ENCODE data around the gene PARP14. TPM values are rescaled to one million over a fixed set of nuclear protein-coding genes. Genes with fewer than 3 reads are reported as not detected.

The PARP14 gene
- total RNA-seq, 1 experiment from 2014 or later: 17.4 TPM

DNA sequence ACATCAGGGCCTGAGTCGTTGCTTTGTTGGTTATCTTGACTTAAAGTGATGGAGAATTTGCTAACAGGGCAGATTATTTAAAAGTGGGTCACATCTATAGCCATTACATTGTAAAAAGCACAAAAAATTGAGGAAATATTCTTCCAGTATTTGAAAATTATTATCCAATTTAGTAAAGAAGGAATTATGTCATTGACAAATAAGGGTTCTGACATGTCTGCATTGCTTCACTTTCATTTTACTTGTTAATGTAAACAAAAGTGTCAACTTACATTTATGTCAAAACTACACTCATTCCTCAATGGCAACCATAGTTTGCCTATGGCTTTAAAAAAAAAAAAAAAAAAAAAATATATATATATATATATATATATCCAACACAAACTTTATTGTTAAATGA is 3.4 kb upstream of the PARP14 start:
- Histone ChIP-seq H4K20me1 (ENCODE audit: control insufficient read depth, insufficient read depth, insufficient read length) (no peaks in the 10 kb centered on the region), H3K23me2 (ENCODE audit: insufficient read length, low read depth, low read length, poor library complexity, severe bottlenecking) (peaks cover 17% of the 10 kb centered on the region), H4K5ac (ENCODE audit: insufficient read length, low read depth, low read length) (no peak overlapping the region), H2BK12ac (ENCODE audit: insufficient read length, low read depth, low read length) (no peak overlapping the region), H3K4ac (ENCODE audit: low read depth, low read length) (no peak overlapping the region), H3K79me1 (ENCODE audit: insufficient read depth, low read depth, low read length, poor library complexity, severe bottlenecking) (no peaks in the 10 kb centered on the region), H2AK5ac (ENCODE audit: insufficient read length, low read length) (no peak overlapping the region), H4K8ac (replicated peaks; ENCODE audit: insufficient read length, low read depth, low read length) (no peak overlapping the region), H3K4me2 (ENCODE audit: insufficient read depth, insufficient read length, low read length) (no peak overlapping the region), H3K18ac (ENCODE audit: insufficient read length, low read depth, low read length) (no peak overlapping the region), H3K4me1 (ENCODE audit: insufficient read depth, low read length) (peaks cover 7% of the 10 kb centered on the region; the same call in 1 of the 2 replicates), H2AFZ (ENCODE audit: low read length) (no peak overlapping the region), H3K27ac (ENCODE audit: insufficient read length, low read depth, low read length) (no peak overlapping the region), H4K91ac (ENCODE audit: insufficient read length, low read depth, low read length) (no peak overlapping the region), H2BK120ac (ENCODE audit: low read depth, low read length, poor library complexity, severe bottlenecking) (no peak overlapping the region), H3K27me3 (ENCODE audit: insufficient read depth, low read length) (no peaks in the 10 kb centered on the region), H2BK20ac (ENCODE audit: low read depth, low read length, poor library complexity, severe bottlenecking) (no peak overlapping the region), H3K9ac (ENCODE audit: extremely low read depth, insufficient read length, low read length) (no peak overlapping the region), H2BK5ac (ENCODE audit: insufficient read length, low read length) (no peak overlapping the region), H3K79me2 (ENCODE audit: insufficient read depth, low read length) (no peaks in the 10 kb centered on the region), H2BK15ac (ENCODE audit: low read depth, low read length) (no peak overlapping the region), H3K14ac (ENCODE audit: insufficient read depth, low read length) (no peak overlapping the region), H3T11ph (ENCODE audit: low read length) (no peak overlapping the region), H3K9me3 (ENCODE audit: control insufficient read depth, low read depth, low read length) (no peaks in the 10 kb centered on the region), H3K56ac (ENCODE audit: insufficient read length, low read depth, low read length) (no peak overlapping the region), H3K23ac (ENCODE audit: insufficient read length, low read depth, low read length) (no peak overlapping the region)
- H3K4me3 Mint-ChIP-seq: no peak overlapping the region
- H3K4me1 Mint-ChIP-seq: peaks cover 22 to 23% of the 10 kb centered on the region in 2 experiments
- DNase-seq: no peak
- peaks cover 0 to 2% (median 2%) of the 10 kb centered on the region in 3 experiments; a peak in 3 of 7 replicates for H3K36me3 Mint-ChIP-seq (ENCODE audit: insufficient read depth in 1 of 3, low read depth in 3 of 3)
- no peak overlapping the region for H3K27ac Mint-ChIP-seq
- no CpG with 5 or more reads among the region's 1 CpG for WGBS (ENCODE audit: extremely low coverage, insufficient read length, low lambda C conversion rate)
- TF ChIP-seq, protein P1, sequence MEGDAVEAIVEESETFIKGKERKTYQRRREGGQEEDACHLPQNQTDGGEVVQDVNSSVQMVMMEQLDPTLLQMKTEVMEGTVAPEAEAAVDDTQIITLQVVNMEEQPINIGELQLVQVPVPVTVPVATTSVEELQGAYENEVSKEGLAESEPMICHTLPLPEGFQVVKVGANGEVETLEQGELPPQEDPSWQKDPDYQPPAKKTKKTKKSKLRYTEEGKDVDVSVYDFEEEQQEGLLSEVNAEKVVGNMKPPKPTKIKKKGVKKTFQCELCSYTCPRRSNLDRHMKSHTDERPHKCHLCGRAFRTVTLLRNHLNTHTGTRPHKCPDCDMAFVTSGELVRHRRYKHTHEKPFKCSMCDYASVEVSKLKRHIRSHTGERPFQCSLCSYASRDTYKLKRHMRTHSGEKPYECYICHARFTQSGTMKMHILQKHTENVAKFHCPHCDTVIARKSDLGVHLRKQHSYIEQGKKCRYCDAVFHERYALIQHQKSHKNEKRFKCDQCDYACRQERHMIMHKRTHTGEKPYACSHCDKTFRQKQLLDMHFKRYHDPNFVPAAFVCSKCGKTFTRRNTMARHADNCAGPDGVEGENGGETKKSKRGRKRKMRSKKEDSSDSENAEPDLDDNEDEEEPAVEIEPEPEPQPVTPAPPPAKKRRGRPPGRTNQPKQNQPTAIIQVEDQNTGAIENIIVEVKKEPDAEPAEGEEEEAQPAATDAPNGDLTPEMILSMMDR (conservative IDR thresholded peaks at IDR 0.05): no peak
- peaks cover 5% of the 10 kb centered on the region; the same call in 1 of the 2 replicates for H3K27me3 Mint-ChIP-seq (ENCODE audit: low read depth)
- peaks cover 3 to 4% of the 10 kb centered on the region in 2 experiments; a peak in 4 of 5 replicates for H3K9me3 Mint-ChIP-seq
